Mesendoderm (in vitro differentiated cells): ENCODE measurements around the gene FERMT2.

ENCODE experiments used
- DNase-seq: peaks from one replicate; pipeline ENCODE4 v3.0.0; 2013
- H2AK5ac ChIP-seq: 2 replicates; pipeline ENCODE4 v1.6.1; 2013; ENCODE audit warnings: low read length, inconsistent platforms
- H2BK120ac ChIP-seq: 2 replicates; pipeline ENCODE4 v1.6.1; 2013; ENCODE audit warnings: low read depth, mild to moderate bottlenecking, low read length, moderate library complexity, mixed read lengths
- H2BK15ac ChIP-seq: replicated peaks from 2 replicates; pipeline ENCODE4 v1.6.1; 2013; ENCODE audit warnings: low read depth, mild to moderate bottlenecking, moderate library complexity
- H2BK5ac ChIP-seq: 2 replicates; pipeline ENCODE4 v1.6.1; 2013; ENCODE audit warnings: low read length, inconsistent platforms
- H3K18ac ChIP-seq: 2 replicates; pipeline ENCODE4 v1.6.1; 2013; ENCODE audit warnings: mild to moderate bottlenecking, low read length, mixed read lengths
- H3K23ac ChIP-seq: one replicate; pipeline ENCODE4 v1.6.1; 2013; ENCODE audit warnings: low read length
- H3K27ac ChIP-seq: 2 replicates; pipeline ENCODE4 v1.5.1; 2013; ENCODE audit warnings: low read depth, mild to moderate bottlenecking, inconsistent platforms, low read length, moderate library complexity
- H3K27me3 ChIP-seq: 2 replicates; pipeline ENCODE4 v1.6.1; 2013; ENCODE audit warnings: low read length, control low read depth, mild to moderate bottlenecking, inconsistent platforms; ENCODE audit not compliant: insufficient read depth, poor library complexity
- H3K36me3 ChIP-seq: 2 replicates; pipeline ENCODE4 v1.6.1; 2013; ENCODE audit warnings: low read length, inconsistent platforms; ENCODE audit not compliant: control insufficient read depth, insufficient read depth
- H3K4ac ChIP-seq: one replicate; pipeline ENCODE4 v1.6.1; 2013; ENCODE audit warnings: low read depth, mild to moderate bottlenecking, low read length, moderate library complexity
- H3K4me1 ChIP-seq: 2 replicates; pipeline ENCODE4 v1.6.1; 2013; ENCODE audit warnings: low read depth, low read length, inconsistent platforms; ENCODE audit not compliant: control insufficient read depth
- H3K4me2 ChIP-seq: 2 replicates; pipeline ENCODE4 v1.6.1; 2013; ENCODE audit warnings: low read length
- H3K4me3 ChIP-seq: 2 replicates; pipeline ENCODE4 v1.5.1; 2013; ENCODE audit warnings: mild to moderate bottlenecking, low read length
- H3K56ac ChIP-seq: one replicate; pipeline ENCODE4 v1.6.1; 2013; ENCODE audit warnings: low read length
- H3K79me1 ChIP-seq: 2 replicates; pipeline ENCODE4 v1.6.1; 2013; ENCODE audit warnings: low read length, inconsistent platforms
- H3K79me2 ChIP-seq: 2 replicates; pipeline ENCODE4 v1.6.1; 2013; ENCODE audit warnings: mild to moderate bottlenecking, low read length; ENCODE audit not compliant: control insufficient read depth, insufficient read depth
- H3K9ac ChIP-seq: 2 replicates; pipeline ENCODE4 v1.6.1; 2013; ENCODE audit warnings: low read length, inconsistent platforms
- H4K5ac ChIP-seq: one replicate; pipeline ENCODE4 v1.6.1; 2013; ENCODE audit warnings: low read length
- H4K8ac ChIP-seq: one replicate; pipeline ENCODE4 v1.6.1; 2013; ENCODE audit warnings: low read depth, mild to moderate bottlenecking, control low read depth, low read length, moderate library complexity
- WGBS: extraction: QIAGEN DNeasy Blood & Tissue Kit; methylation state at CpG from one replicate; pipeline ENCODE4 v1.1.7; 2013; ENCODE audit warnings: low lambda C conversion rate, missing lambda C conversion rate; ENCODE audit not compliant: insufficient coverage; ENCODE audit errors: extremely low coverage; 5-methylcytosine and 5-hydroxymethylcytosine counted together

FERMT2 gene

GRCh38 chr14:52850451-52850909 lies 100.4 kb downstream of the FERMT2 start:
- WGBS = no CpG with 5 or more reads among the region's 7 CpGs
- Histone ChIP-seq H3K36me3 (no peaks in the 10 kb centered on the region), H3K4me1 (peaks cover 6% of the 10 kb centered on the region), H3K79me2 (no peaks in the 10 kb centered on the region), H2BK5ac (no peak overlapping the region), H4K5ac (no peak overlapping the region), H3K4me3 (no peak overlapping the region), H4K8ac (no peak overlapping the region), H2BK120ac (no peak overlapping the region), H3K27me3 (no peaks in the 10 kb centered on the region), H3K79me1 (no peaks in the 10 kb centered on the region), H3K56ac (no peak overlapping the region), H3K27ac (no peak overlapping the region), H3K23ac (no peak overlapping the region), H3K4ac (no peak overlapping the region), H3K4me2 (no peak overlapping the region), H2AK5ac (peak overlapping the region; percentile 87), H3K18ac (no peak overlapping the region), H2BK15ac (no peak overlapping the region), H3K9ac (no peak overlapping the region)
- no peak for DNase-seq

GRCh38 chr14:52848626-52849025 lies 102.2 kb downstream of the FERMT2 start:
- no peak overlapping the region for H3K4me3 ChIP-seq
- no peak overlapping the region for H2BK5ac ChIP-seq
- H3K23ac ChIP-seq = no peak overlapping the region
- H2AK5ac ChIP-seq = no peak overlapping the region
- no peaks in the 10 kb centered on the region for H3K79me2 ChIP-seq
- no CpG with 5 or more reads among the region's 5 CpGs for WGBS
- no peak overlapping the region for H3K4me2 ChIP-seq
- H3K79me1 ChIP-seq = no peaks in the 10 kb centered on the region
- H2BK120ac ChIP-seq = peak overlapping the region; percentile 61
- H3K27me3 ChIP-seq = no peaks in the 10 kb centered on the region
- no peak overlapping the region for H4K8ac ChIP-seq
- peaks cover 9% of the 10 kb centered on the region for H3K4me1 ChIP-seq
- H3K9ac ChIP-seq = no peak overlapping the region
- no peak overlapping the region for H3K4ac ChIP-seq
- peak overlapping the region; percentile 74 for H2BK15ac ChIP-seq
- no peak overlapping the region for H3K56ac ChIP-seq
- no peak overlapping the region for H4K5ac ChIP-seq
- no peak for DNase-seq
- H3K18ac ChIP-seq = peak overlapping the region; percentile 94
- H3K27ac ChIP-seq = no peak overlapping the region
- no peaks in the 10 kb centered on the region for H3K36me3 ChIP-seq

GRCh38 chr14:52846591-52846990 lies 104.3 kb downstream of the FERMT2 start:
- Histone ChIP-seq H3K4ac (no peak overlapping the region), H3K4me3 (no peak overlapping the region), H3K79me1 (no peaks in the 10 kb centered on the region), H3K56ac (no peak overlapping the region), H2BK5ac (no peak overlapping the region), H3K18ac (no peak overlapping the region), H3K36me3 (no peaks in the 10 kb centered on the region), H3K23ac (no peak overlapping the region), H2BK120ac (no peak overlapping the region), H3K79me2 (no peaks in the 10 kb centered on the region), H3K4me1 (peaks cover 6% of the 10 kb centered on the region), H4K5ac (no peak overlapping the region), H3K27ac (no peak overlapping the region), H3K27me3 (no peaks in the 10 kb centered on the region), H3K9ac (no peak overlapping the region), H2BK15ac (no peak overlapping the region), H3K4me2 (no peak overlapping the region), H4K8ac (no peak overlapping the region), H2AK5ac (no peak overlapping the region)
- WGBS = no CpG with 5 or more reads among the region's 5 CpGs
- no peak for DNase-seq

GRCh38 chr14:52845081-52845480 lies 105.8 kb downstream of the FERMT2 start:
- H3K79me2 ChIP-seq = no peaks in the 10 kb centered on the region
- no peaks in the 10 kb centered on the region for H3K79me1 ChIP-seq
- peak overlapping the region; percentile 81 for H2AK5ac ChIP-seq
- H3K4me1 ChIP-seq = peaks cover 4% of the 10 kb centered on the region
- no peak overlapping the region for H3K4me2 ChIP-seq
- peak overlapping the region; percentile 47 for H2BK15ac ChIP-seq
- no peak overlapping the region for H4K8ac ChIP-seq
- peak overlapping the region; percentile 5 for H3K4ac ChIP-seq
- H2BK5ac ChIP-seq = peak overlapping the region; percentile 7
- H3K27me3 ChIP-seq = no peaks in the 10 kb centered on the region
- H3K56ac ChIP-seq = peak overlapping the region; percentile 71
- H4K5ac ChIP-seq = peak overlapping the region; percentile 50
- H3K9ac ChIP-seq = peak overlapping the region; percentile 3
- no peak overlapping the region for H3K4me3 ChIP-seq
- peak overlapping the region; percentile 19 for H3K18ac ChIP-seq
- no CpG with 5 or more reads among the region's 5 CpGs for WGBS
- peak overlapping the region; percentile 1 for H3K27ac ChIP-seq
- no peaks in the 10 kb centered on the region for H3K36me3 ChIP-seq
- DNase-seq = no peak
- no peak overlapping the region for H3K23ac ChIP-seq
- peak overlapping the region; percentile 52 for H2BK120ac ChIP-seq

- Histone ChIP-seq H3K27me3 (no peaks in the 10 kb centered on the region), H4K5ac (no peak overlapping the region), H3K4ac (peak overlapping the region; percentile 5), H3K27ac (peak overlapping the region; percentile 1), H3K18ac (peak overlapping the region; percentile 19), H3K56ac (peak overlapping the region; percentile 71), H4K8ac (peak overlapping the region; percentile 67), H3K4me1 (peaks cover 4% of the 10 kb centered on the region), H3K79me2 (no peaks in the 10 kb centered on the region), H2BK120ac (peak overlapping the region; percentile 52), H3K79me1 (no peaks in the 10 kb centered on the region), H3K9ac (peak overlapping the region; percentile 3), H3K4me2 (no peak overlapping the region), H2BK15ac (peak overlapping the region; percentile 47), H3K36me3 (no peaks in the 10 kb centered on the region), H3K4me3 (no peak overlapping the region), H3K23ac (no peak overlapping the region), H2BK5ac (peak overlapping the region; percentile 7), H2AK5ac (no peak overlapping the region)
- WGBS = no CpG with 5 or more reads among the region's 6 CpGs
- peak; percentile 76 for DNase-seq
Observed at GRCh38 chr14:52844262-52845060, 106.4 kb downstream of the FERMT2 start.
